Astrocyte (in vitro differentiated cells and primary cell): ENCODE data around the gene FOXJ2. TPM values are rescaled to one million over a fixed set of nuclear protein-coding genes. Genes with fewer than 3 reads are reported as not detected.
"Not testable (repeated sequence)": the region's sequence is repeated elsewhere in the genome, so short reads cannot be mapped to it uniquely, and the experiment has no call there.

Source experiments
- DNase-seq: peaks from one replicate; pipeline ENCODE4 v3.0.0-alpha.2; 2010; ENCODE audit warnings: low read depth
- FAIRE-seq: peaks from 2 replicates; lab custom pipeline; 2011; peaks lifted over from hg19 to GRCh38; lab: Jason Lieb, UNC
- H2AFZ ChIP-seq: 2 replicates; pipeline ENCODE4 v1.6.0; 2012; ENCODE audit warnings: low read depth, low read length, inconsistent platforms
- H3K27ac ChIP-seq: 2 replicates; pipeline ENCODE4 v1.5.1; 2011; ENCODE audit warnings: low read depth, low read length, inconsistent platforms
- H3K27me3 ChIP-seq: 2 replicates; pipeline ENCODE4 v1.6.0; 2011; ENCODE audit warnings: low read length, inconsistent platforms; ENCODE audit not compliant: insufficient read depth
- H3K36me3 ChIP-seq: 2 replicates; pipeline ENCODE4 v1.5.1; 2011; ENCODE audit warnings: low read length, inconsistent platforms; ENCODE audit not compliant: insufficient read depth
- H3K4me1 ChIP-seq: 2 replicates; pipeline ENCODE4 v1.5.1; 2011; ENCODE audit warnings: low read length, inconsistent platforms; ENCODE audit not compliant: insufficient read depth
- H3K4me2 ChIP-seq: 2 replicates; pipeline ENCODE4 v1.6.0; 2012; ENCODE audit warnings: low read length, inconsistent platforms
- H3K4me3 ChIP-seq: 2 replicates; pipeline ENCODE4 v1.5.1; 2011; ENCODE audit warnings: low read depth, mild to moderate bottlenecking, low read length, inconsistent platforms; ENCODE audit not compliant: insufficient read depth
- H3K79me2 ChIP-seq: 2 replicates; pipeline ENCODE4 v1.6.0; 2012; ENCODE audit warnings: mild to moderate bottlenecking, low read length, inconsistent platforms; ENCODE audit not compliant: insufficient read depth
- H3K9ac ChIP-seq: 2 replicates; pipeline ENCODE4 v1.6.0; 2012; ENCODE audit warnings: mild to moderate bottlenecking, low read length, inconsistent platforms
- H3K9me3 ChIP-seq: 2 replicates; pipeline ENCODE4 v1.5.1; 2012; ENCODE audit warnings: low read depth, mild to moderate bottlenecking, low read length, inconsistent platforms; ENCODE audit not compliant: insufficient read depth
- H4K20me1 ChIP-seq: 2 replicates; pipeline ENCODE4 v1.6.0; 2012; ENCODE audit warnings: low read length, inconsistent platforms; ENCODE audit not compliant: insufficient read depth
- H3K27ac Mint-ChIP-seq: one replicate; pipeline ENCODE4 v1.8.0; 2021; ENCODE audit warnings: mild to moderate bottlenecking, mixed read lengths; ENCODE audit not compliant: unreplicated experiment
- H3K27me3 Mint-ChIP-seq: one replicate; pipeline ENCODE4 v1.8.0; 2021; ENCODE audit warnings: low read depth, mixed read lengths; ENCODE audit not compliant: unreplicated experiment
- H3K36me3 Mint-ChIP-seq: one replicate; pipeline ENCODE4 v1.8.0; 2021; ENCODE audit warnings: low read depth, mixed read lengths; ENCODE audit not compliant: unreplicated experiment
- H3K4me1 Mint-ChIP-seq: one replicate; pipeline ENCODE4 v1.8.0; 2021; ENCODE audit warnings: low read depth, mixed read lengths; ENCODE audit not compliant: unreplicated experiment
- H3K4me3 Mint-ChIP-seq: one replicate; pipeline ENCODE4 v1.8.0; 2021; ENCODE audit warnings: mild to moderate bottlenecking, moderate library complexity, mixed read lengths; ENCODE audit not compliant: unreplicated experiment
- H3K9me3 Mint-ChIP-seq: one replicate; pipeline ENCODE4 v1.8.0; 2021; ENCODE audit warnings: mild to moderate bottlenecking, mixed read lengths; ENCODE audit not compliant: unreplicated experiment
- CTCF ChIP-seq: IDR thresholded peaks from 2 replicates; pipeline ENCODE4 v1.5.1; 2011; ENCODE audit warnings: low read depth, mild to moderate bottlenecking, inconsistent platforms, low read length, moderate library complexity; ENCODE audit not compliant: insufficient read depth
- EZH2 ChIP-seq: IDR thresholded peaks from 2 replicates; pipeline ENCODE4 v1.6.1; 2012; ENCODE audit warnings: mild to moderate bottlenecking, low read length, inconsistent platforms; ENCODE audit not compliant: insufficient read depth
- total RNA-seq: library from RNA; stranded (reverse); gene quantifications from 2 replicates; pipeline ENCODE4 v1.2.1, GENCODE V29; 2021

The FOXJ2 gene
- total RNA-seq, 1 donor from 2014 or later: 16.0 TPM

- Mint-ChIP-seq H3K4me1 (peaks cover 4% of the 10 kb centered on the region), H3K4me3 (peak overlapping the region; percentile 76), H3K27ac (peak overlapping the region; percentile 62), H3K36me3 (no peaks in the 10 kb centered on the region), H3K27me3 (no peaks in the 10 kb centered on the region), H3K9me3 (no peaks in the 10 kb centered on the region)
- Histone ChIP-seq H3K27ac (no peak overlapping the region), H3K9ac (no peak overlapping the region), H2AFZ (no peak overlapping the region), H3K36me3 (no peaks in the 10 kb centered on the region), H3K4me3 (no peak overlapping the region), H4K20me1 (no peaks in the 10 kb centered on the region), H3K4me1 (peaks cover 8% of the 10 kb centered on the region), H3K9me3 (no peaks in the 10 kb centered on the region), H3K4me2 (peak overlapping the region; percentile 84), H3K27me3 (no peaks in the 10 kb centered on the region), H3K79me2 (peaks cover 11% of the 10 kb centered on the region)
- DNase-seq: no peak
- no peak for FAIRE-seq
- no peak for TF ChIP-seq EZH2
- TF ChIP-seq CTCF: no peak
Observed at GRCh38 chr12:8027856-8028255, 4.7 kb upstream of the FOXJ2 start.

DNA sequence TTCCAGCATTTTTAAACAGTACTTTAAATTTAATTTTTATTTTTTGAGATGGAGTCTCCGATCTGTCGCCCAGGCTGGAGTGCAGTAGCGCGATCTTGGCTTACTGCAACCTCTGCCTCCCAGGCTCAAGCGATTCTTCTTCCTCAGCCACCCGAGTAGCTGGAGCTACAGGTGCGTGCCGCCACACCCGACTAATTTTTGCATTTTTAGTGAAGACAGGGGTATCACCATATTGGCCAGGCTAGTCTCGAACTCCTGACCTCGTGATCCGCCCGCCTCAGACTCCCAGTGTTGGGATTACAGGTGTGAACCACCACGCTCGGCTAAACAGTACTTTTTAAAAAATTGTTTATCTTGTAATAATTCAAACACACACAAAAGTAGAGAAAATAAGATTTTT, 4.2 kb upstream of the FOXJ2 start:
- no peak overlapping the region for H3K4me3 Mint-ChIP-seq
- no peak overlapping the region for H3K9ac ChIP-seq
- H3K4me1 Mint-ChIP-seq: peaks cover 4% of the 10 kb centered on the region
- no peaks in the 10 kb centered on the region for H3K9me3 Mint-ChIP-seq
- peaks cover 11% of the 10 kb centered on the region for H3K4me1 ChIP-seq
- FAIRE-seq (no peak), DNase-seq (no peak)
- no peak overlapping the region for H3K4me3 ChIP-seq
- H3K27ac ChIP-seq: no peak overlapping the region
- peaks cover 15% of the 10 kb centered on the region for H3K79me2 ChIP-seq
- H3K36me3 Mint-ChIP-seq: no peaks in the 10 kb centered on the region
- H3K27ac Mint-ChIP-seq: no peak overlapping the region
- H2AFZ ChIP-seq: no peak overlapping the region
- no peaks in the 10 kb centered on the region for H3K36me3 ChIP-seq
- TF ChIP-seq EZH2: no peak
- no peak for TF ChIP-seq CTCF
- H3K9me3 ChIP-seq: no peaks in the 10 kb centered on the region
- H3K4me2 ChIP-seq: no peak overlapping the region
- no peaks in the 10 kb centered on the region for H3K27me3 ChIP-seq
- H4K20me1 ChIP-seq: no peaks in the 10 kb centered on the region
- H3K27me3 Mint-ChIP-seq: no peaks in the 10 kb centered on the region

DNA sequence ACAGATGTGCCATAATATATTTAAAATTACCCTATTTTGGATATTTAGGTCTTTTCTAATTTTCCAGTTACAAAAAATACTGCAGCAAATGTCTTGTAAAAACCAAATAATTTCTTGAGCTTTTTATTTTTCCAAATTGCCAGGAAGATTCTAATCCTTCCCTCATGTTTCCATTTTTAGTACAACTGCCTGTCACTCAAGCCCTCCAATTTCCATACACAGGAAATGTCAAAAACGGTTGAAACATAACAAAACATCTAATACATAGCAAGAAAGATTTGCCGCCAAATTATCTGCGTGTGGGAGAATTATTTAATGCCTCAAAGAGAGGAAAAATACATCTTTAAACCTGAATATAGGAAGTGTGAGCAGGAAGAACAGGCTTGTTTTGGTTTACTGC, 2.3 kb upstream of the FOXJ2 start:
- Histone ChIP-seq H3K27me3 (no peaks in the 10 kb centered on the region), H3K36me3 (no peaks in the 10 kb centered on the region), H2AFZ (no peak overlapping the region), H3K9ac (no peak overlapping the region), H4K20me1 (peaks cover 18% of the 10 kb centered on the region), H3K79me2 (peaks cover 33% of the 10 kb centered on the region), H3K9me3 (no peaks in the 10 kb centered on the region), H3K4me2 (no peak overlapping the region), H3K4me1 (peaks cover 30% of the 10 kb centered on the region), H3K27ac (no peak overlapping the region), H3K4me3 (no peak overlapping the region)
- no peak for TF ChIP-seq EZH2
- TF ChIP-seq CTCF: no peak
- Mint-ChIP-seq H3K27me3 (no peaks in the 10 kb centered on the region), H3K9me3 (no peaks in the 10 kb centered on the region), H3K36me3 (no peaks in the 10 kb centered on the region), H3K4me1 (peaks cover 15% of the 10 kb centered on the region), H3K4me3 (no peak overlapping the region), H3K27ac (no peak overlapping the region)
- no peak for DNase-seq
- FAIRE-seq: no peak

DNA sequence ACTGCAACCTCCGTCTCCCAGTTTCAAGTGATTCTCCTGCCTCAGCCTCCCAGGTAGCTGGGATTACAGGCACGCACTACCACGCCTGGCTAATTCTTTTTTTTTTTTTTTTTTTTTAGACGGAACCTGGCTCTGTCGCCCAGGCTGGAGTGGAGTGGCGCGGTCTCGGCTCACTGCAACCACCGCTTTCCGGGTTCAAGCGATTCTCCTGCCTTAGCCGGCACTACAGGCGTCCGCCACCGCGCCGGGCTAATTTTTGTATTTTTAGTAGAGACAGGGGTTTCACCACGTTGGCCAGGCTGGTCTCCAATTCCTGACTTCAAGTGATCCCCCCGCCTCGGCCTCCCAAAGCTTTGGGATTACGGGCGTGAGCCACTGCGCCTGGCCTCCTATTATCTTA, 1.5 kb upstream of the FOXJ2 start:
- H3K27ac Mint-ChIP-seq: not testable (repeated sequence)

More for the DNA sequence above, 1.5 kb upstream of the FOXJ2 start:
- H3K4me1 Mint-ChIP-seq: peaks cover 22% of the 10 kb centered on the region
- H3K27ac ChIP-seq, FAIRE-seq, H3K36me3 ChIP-seq, H3K27me3 Mint-ChIP-seq, H3K9me3 Mint-ChIP-seq, DNase-seq, H3K36me3 Mint-ChIP-seq, H3K9me3 ChIP-seq, H3K9ac ChIP-seq, H3K4me3 Mint-ChIP-seq, H2AFZ ChIP-seq, H3K4me3 ChIP-seq, H3K4me2 ChIP-seq, H3K27me3 ChIP-seq: not testable (repeated sequence)
- peaks cover 34% of the 10 kb centered on the region for H3K4me1 ChIP-seq
- H4K20me1 ChIP-seq: peaks cover 26% of the 10 kb centered on the region
- peaks cover 41% of the 10 kb centered on the region for H3K79me2 ChIP-seq
